ENCODE results near the gene OBSCN. TPM values are rescaled to one million over a fixed set of nuclear protein-coding genes. Genes with fewer than 3 reads are reported as not detected.

Gene OBSCN
- total RNA-seq, 1 experiment from 2014 or later, result 5.6 TPM

DNA sequence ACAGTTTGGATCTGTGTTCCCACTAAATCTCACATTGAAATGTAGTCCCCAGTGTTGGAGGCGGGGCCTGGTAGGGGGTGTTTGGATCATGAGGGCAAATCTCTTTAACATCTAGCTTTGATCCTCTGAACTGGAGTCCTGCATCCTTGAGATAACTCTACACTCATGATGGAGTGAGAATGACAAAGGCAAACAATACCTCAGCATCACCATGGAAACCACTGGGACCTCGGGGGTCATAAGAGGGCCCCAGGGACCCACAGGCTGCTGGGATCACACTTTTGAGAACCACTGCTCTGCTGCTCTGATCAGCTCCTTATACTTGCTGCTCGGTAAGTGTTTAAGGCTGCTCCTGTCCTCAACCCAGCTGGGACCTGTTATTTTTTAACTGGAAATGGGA, 13.4 kb upstream of the OBSCN start:
- intact Hi-C loops (cut with micrococcal nuclease; ENCODE audit: unreplicated experiment), result no loop called here
- BruUV-seq (replicated peaks), result no TSS peak
- H3K36me3 Mint-ChIP-seq (ENCODE audit: insufficient read depth, unreplicated experiment), result no peaks in the 10 kb centered on the region
- no peaks in the 10 kb centered on the region for H3K27me3 Mint-ChIP-seq (ENCODE audit: insufficient read depth, unreplicated experiment)
- CTCF ChIA-PET, result interaction anchor here (0.8 kb wide), 1 partner anchor 64 kb away, joined by 3 read pairs; no protein-coding TSS in a partner anchor
- H3K4me3 Mint-ChIP-seq (ENCODE audit: unreplicated experiment), result no peak overlapping the region
- H3K27ac Mint-ChIP-seq (ENCODE audit: unreplicated experiment), result no peak overlapping the region
- H3K4me3 ChIP-seq (ENCODE audit: low read depth, low read length), result no peak overlapping the region
- peaks cover 18% of the 10 kb centered on the region for H3K9me3 Mint-ChIP-seq (ENCODE audit: unreplicated experiment)
- H3K4me1 ChIP-seq, result no peaks in the 10 kb centered on the region
- peaks cover 11% of the 10 kb centered on the region for H3K9me3 ChIP-seq
- peak in 1 of 2 experiments; percentile 1 for DNase-seq
- TF ChIP-seq, protein P1, sequence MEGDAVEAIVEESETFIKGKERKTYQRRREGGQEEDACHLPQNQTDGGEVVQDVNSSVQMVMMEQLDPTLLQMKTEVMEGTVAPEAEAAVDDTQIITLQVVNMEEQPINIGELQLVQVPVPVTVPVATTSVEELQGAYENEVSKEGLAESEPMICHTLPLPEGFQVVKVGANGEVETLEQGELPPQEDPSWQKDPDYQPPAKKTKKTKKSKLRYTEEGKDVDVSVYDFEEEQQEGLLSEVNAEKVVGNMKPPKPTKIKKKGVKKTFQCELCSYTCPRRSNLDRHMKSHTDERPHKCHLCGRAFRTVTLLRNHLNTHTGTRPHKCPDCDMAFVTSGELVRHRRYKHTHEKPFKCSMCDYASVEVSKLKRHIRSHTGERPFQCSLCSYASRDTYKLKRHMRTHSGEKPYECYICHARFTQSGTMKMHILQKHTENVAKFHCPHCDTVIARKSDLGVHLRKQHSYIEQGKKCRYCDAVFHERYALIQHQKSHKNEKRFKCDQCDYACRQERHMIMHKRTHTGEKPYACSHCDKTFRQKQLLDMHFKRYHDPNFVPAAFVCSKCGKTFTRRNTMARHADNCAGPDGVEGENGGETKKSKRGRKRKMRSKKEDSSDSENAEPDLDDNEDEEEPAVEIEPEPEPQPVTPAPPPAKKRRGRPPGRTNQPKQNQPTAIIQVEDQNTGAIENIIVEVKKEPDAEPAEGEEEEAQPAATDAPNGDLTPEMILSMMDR (IDR thresholded peaks at IDR 0.05; ENCODE audit: insufficient read depth in 1 of 2, low read depth in 1 of 2, low read length in 1 of 2, severe bottlenecking in 1 of 2, unreplicated experiment in 1 of 2), result no peak
- H3K4me1 Mint-ChIP-seq (ENCODE audit: low read depth, unreplicated experiment), result no peaks in the 10 kb centered on the region
- POLR2A ChIA-PET, result no interaction called here
- no peaks in the 10 kb centered on the region for H3K27me3 ChIP-seq (replicated peaks; ENCODE audit: control insufficient read depth, insufficient read depth, low read length)
- no peaks in the 10 kb centered on the region for H3K36me3 ChIP-seq (ENCODE audit: control insufficient read depth, insufficient read depth, low read length)

DNA sequence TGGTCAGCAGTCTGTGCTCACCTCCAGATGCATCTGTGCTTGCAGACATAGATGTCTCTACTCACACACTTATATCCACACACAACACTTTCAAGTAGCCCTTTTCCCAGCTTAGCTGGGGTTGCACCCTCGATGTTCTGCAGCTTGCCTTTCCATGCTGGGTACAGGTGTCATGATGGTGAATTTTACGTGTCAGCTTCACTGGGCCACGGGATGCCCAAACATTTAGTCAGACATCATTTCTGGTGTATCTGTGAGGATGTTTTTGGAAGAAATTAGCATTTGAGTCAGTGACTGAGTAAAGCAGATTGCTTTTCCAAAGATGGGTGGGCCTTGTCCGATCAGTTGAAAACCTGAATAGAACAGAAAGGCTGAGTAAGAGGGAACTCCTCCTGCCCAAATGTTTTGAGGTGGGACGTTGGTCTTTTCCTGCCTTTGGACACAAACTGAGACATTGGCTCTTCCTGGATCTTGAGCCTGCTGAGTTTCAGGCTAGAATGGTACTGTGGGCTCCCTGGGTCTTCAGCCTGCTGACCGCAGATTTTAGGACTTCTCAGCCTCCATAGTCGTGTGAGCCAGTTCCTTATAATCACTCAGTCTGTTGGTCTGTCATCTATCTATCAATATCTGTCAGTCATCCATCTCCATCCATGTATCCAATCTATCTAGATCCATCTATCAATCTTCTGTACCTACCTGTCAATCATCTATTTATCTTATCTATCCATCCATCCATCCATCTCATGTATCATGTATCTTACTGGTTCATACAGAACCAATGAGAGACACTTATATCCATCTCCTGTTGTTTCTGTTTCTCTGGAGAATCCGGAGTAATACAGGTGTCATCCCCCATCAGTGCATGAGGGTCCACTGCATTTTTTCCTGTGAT, 12.7 kb upstream of the OBSCN start:
- intact Hi-C loops (cut with micrococcal nuclease; ENCODE audit: unreplicated experiment), result no loop called here
- Mint-ChIP-seq H3K27ac (ENCODE audit: unreplicated experiment) (no peak overlapping the region), H3K4me1 (ENCODE audit: low read depth, unreplicated experiment) (no peaks in the 10 kb centered on the region), H3K4me3 (ENCODE audit: unreplicated experiment) (no peak overlapping the region), H3K27me3 (ENCODE audit: insufficient read depth, unreplicated experiment) (no peaks in the 10 kb centered on the region), H3K36me3 (ENCODE audit: insufficient read depth, unreplicated experiment) (no peaks in the 10 kb centered on the region), H3K9me3 (ENCODE audit: unreplicated experiment) (peaks cover 24% of the 10 kb centered on the region)
- peak in 1 of 2 experiments; percentile 5 for DNase-seq
- H3K9me3 ChIP-seq, result peaks cover 17% of the 10 kb centered on the region
- no peaks in the 10 kb centered on the region for H3K4me1 ChIP-seq
- POLR2A ChIA-PET, result no interaction called here
- CTCF ChIA-PET, result interaction anchor here (0.8 kb wide), 1 partner anchor 64 kb away, joined by 3 read pairs; no protein-coding TSS in a partner anchor
- no TSS peak for BruUV-seq (replicated peaks)
- TF ChIP-seq, protein P1 (IDR thresholded peaks at IDR 0.05; ENCODE audit: insufficient read depth in 1 of 2, low read depth in 1 of 2, low read length in 1 of 2, severe bottlenecking in 1 of 2, unreplicated experiment in 1 of 2), result no peak
- H3K27me3 ChIP-seq (replicated peaks; ENCODE audit: control insufficient read depth, insufficient read depth, low read length), result no peaks in the 10 kb centered on the region
- no peaks in the 10 kb centered on the region for H3K36me3 ChIP-seq (ENCODE audit: control insufficient read depth, insufficient read depth, low read length)
- no peak overlapping the region for H3K4me3 ChIP-seq (ENCODE audit: low read depth, low read length)

DNA sequence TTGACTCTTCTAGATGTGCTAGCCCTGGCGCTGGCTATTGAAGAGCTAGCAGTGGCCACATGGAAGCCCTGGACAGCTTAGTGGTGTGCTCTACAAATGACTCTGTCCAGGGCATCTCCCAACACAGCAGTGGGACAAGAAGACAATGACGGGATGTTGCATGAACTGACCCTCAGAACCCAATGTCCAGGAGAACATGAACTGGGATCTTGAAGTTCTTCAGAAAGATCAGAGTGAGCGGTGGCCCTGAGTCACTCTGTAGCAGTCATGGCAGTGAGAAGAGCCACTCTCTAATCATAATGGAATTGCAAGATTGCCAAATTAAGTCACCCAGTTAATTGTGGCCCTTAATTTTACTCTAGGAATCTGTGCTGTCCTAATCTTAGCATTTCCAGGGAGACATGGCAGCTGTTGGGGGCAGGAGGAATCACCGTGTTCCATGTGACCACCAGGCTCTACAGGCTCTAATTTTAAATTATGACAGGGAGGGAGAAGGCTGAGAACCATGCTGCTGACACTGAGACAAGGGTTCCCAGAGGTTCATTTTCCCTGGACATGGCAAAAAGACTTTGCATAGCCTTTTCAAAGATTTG, 10.2 kb upstream of the OBSCN start:
- intact Hi-C loops (cut with micrococcal nuclease; ENCODE audit: unreplicated experiment), result no loop called here
- TF ChIP-seq, protein P1 (IDR thresholded peaks at IDR 0.05; ENCODE audit: insufficient read depth in 1 of 2, low read depth in 1 of 2, low read length in 1 of 2, severe bottlenecking in 1 of 2, unreplicated experiment in 1 of 2), result no peak
- POLR2A ChIA-PET, result no interaction called here
- no TSS peak for BruUV-seq (replicated peaks)
- Mint-ChIP-seq H3K36me3 (ENCODE audit: insufficient read depth, unreplicated experiment) (no peaks in the 10 kb centered on the region), H3K4me1 (ENCODE audit: low read depth, unreplicated experiment) (no peaks in the 10 kb centered on the region), H3K9me3 (ENCODE audit: unreplicated experiment) (peaks cover 34% of the 10 kb centered on the region), H3K27ac (ENCODE audit: unreplicated experiment) (no peak overlapping the region), H3K4me3 (ENCODE audit: unreplicated experiment) (no peak overlapping the region), H3K27me3 (ENCODE audit: insufficient read depth, unreplicated experiment) (peaks cover 2% of the 10 kb centered on the region)
- Histone ChIP-seq H3K4me1 (no peaks in the 10 kb centered on the region), H3K36me3 (ENCODE audit: control insufficient read depth, insufficient read depth, low read length) (no peaks in the 10 kb centered on the region), H3K9me3 (peaks cover 17% of the 10 kb centered on the region), H3K27me3 (replicated peaks; ENCODE audit: control insufficient read depth, insufficient read depth, low read length) (no peaks in the 10 kb centered on the region), H3K4me3 (ENCODE audit: low read depth, low read length) (no peak overlapping the region)
- CTCF ChIA-PET, result no interaction called here
- peak in 1 of 2 experiments; percentile 12 for DNase-seq
